ENCODE measurements around the gene TFCP2L1.

GRCh38 chr2:121242175-121242875 is 42.7 kb downstream of the TFCP2L1 start:
- TF ChIP-seq EZH2 (IDR thresholded peaks at IDR 0.05) (no peak), POLR2AphosphoS5 (IDR thresholded peaks at IDR 0.05; ENCODE audit: borderline replicate concordance, low read depth, low read length) (no peak), FOXP2 (optimal IDR thresholded peaks at IDR 0.05; ENCODE audit: control extremely low read depth, extremely low read length, insufficient read depth) (no peak)

Data from SK-N-MC (cell line).